Spleen (tissue), 7 donors: Measurements from ENCODE around the gene EXOSC6.
"Not testable (repeated sequence)": the region's sequence is repeated elsewhere in the genome, so short reads cannot be mapped to it uniquely, and the experiment has no call there.

Experiments used
- CTCF ChIP-seq, 11 experiments: fragments of 200-600 bp in 7 of 11; fragments of 450-650 bp in 4 of 11; sonication (generic) in 4 of 11; IDR thresholded peaks in 8 of 11; conservative IDR thresholded peaks in 3 of 11; 1 replicate in 7 of 11; 2 replicates in 4 of 11; pipeline versions ENCODE4 v1.4.0 to v1.8.0; 2016 to 2021; ENCODE audit warnings: antibody characterized with exemption in 11 of 11, inconsistent platforms in 4 of 11, mild to moderate bottlenecking in 1 of 11
- POLR2AphosphoS5 ChIP-seq, 3 donors: sonication (generic); formaldehyde crosslinking; IDR thresholded peaks; one replicate each; pipeline ENCODE4 v1.5.1; 2017; ENCODE audit warnings: antibody characterized with exemption in 3 of 3
- donor health status: DM: no; HTN: no; CAD: no; lungs with moderate emphysema.
- donor health status: DM: no; HTN: no; CAD: no.
- donor health status: DM: no; HTN: no; CAD: no.

- not testable (repeated sequence) for TF ChIP-seq CTCF (IDR thresholded peaks at IDR 0.05 in 8 of 11, conservative IDR thresholded peaks at IDR 0.05 in 3 of 11); POLR2AphosphoS5 (IDR thresholded peaks at IDR 0.05)
Measured at GRCh38 chr16:70238773-70239172, 13.0 kb downstream of the EXOSC6 start.
